ENCODE measurements around the gene SLC39A11.

Gene SLC39A11

GRCh38 chr17:72974605-72975232, 117.8 kb downstream of the SLC39A11 start:
- Histone ChIP-seq H3K27ac (ENCODE audit: low read depth, low read length) (no peak overlapping the region), H3K9ac (ENCODE audit: low read depth, low read length) (no peak overlapping the region), H3K9me3 (ENCODE audit: control insufficient read depth, insufficient read depth, low read length) (no peaks in the 10 kb centered on the region), H3K4me1 (ENCODE audit: control insufficient read depth, insufficient read depth, low read length) (peaks cover 11% of the 10 kb centered on the region; the same call in 1 of the 2 replicates), H3K4me3 (ENCODE audit: low read depth, low read length) (no peak overlapping the region), H3K27me3 (ENCODE audit: control insufficient read depth, insufficient read depth, low read length) (no peaks in the 10 kb centered on the region), H3K36me3 (ENCODE audit: control insufficient read depth, insufficient read depth, low read length) (no peaks in the 10 kb centered on the region)

GRCh38 chr17:72972263-72972951, 120.1 kb downstream of the SLC39A11 start:
- Histone ChIP-seq H3K4me3 (ENCODE audit: low read depth, low read length) (no peak overlapping the region), H3K4me1 (ENCODE audit: control insufficient read depth, insufficient read depth, low read length) (peaks cover 11% of the 10 kb centered on the region; the same call in 1 of the 2 replicates), H3K9ac (ENCODE audit: low read depth, low read length) (no peak overlapping the region), H3K9me3 (ENCODE audit: control insufficient read depth, insufficient read depth, low read length) (no peaks in the 10 kb centered on the region), H3K27me3 (ENCODE audit: control insufficient read depth, insufficient read depth, low read length) (no peaks in the 10 kb centered on the region), H3K27ac (ENCODE audit: low read depth, low read length) (no peak overlapping the region), H3K36me3 (ENCODE audit: control insufficient read depth, insufficient read depth, low read length) (no peaks in the 10 kb centered on the region)

GRCh38 chr17:72971226-72971880, 121.1 kb downstream of the SLC39A11 start:
- Histone ChIP-seq H3K36me3 (ENCODE audit: control insufficient read depth, insufficient read depth, low read length) (no peaks in the 10 kb centered on the region), H3K4me3 (ENCODE audit: low read depth, low read length) (no peak overlapping the region), H3K9ac (ENCODE audit: low read depth, low read length) (no peak overlapping the region), H3K27me3 (ENCODE audit: control insufficient read depth, insufficient read depth, low read length) (no peaks in the 10 kb centered on the region), H3K4me1 (ENCODE audit: control insufficient read depth, insufficient read depth, low read length) (peaks cover 11% of the 10 kb centered on the region; the same call in 1 of the 2 replicates), H3K9me3 (ENCODE audit: control insufficient read depth, insufficient read depth, low read length) (no peaks in the 10 kb centered on the region), H3K27ac (ENCODE audit: low read depth, low read length) (no peak overlapping the region)

- peaks cover 11% of the 10 kb centered on the region; the same call in 1 of the 2 replicates for H3K4me1 ChIP-seq (ENCODE audit: control insufficient read depth, insufficient read depth, low read length)
- H3K4me3 ChIP-seq (ENCODE audit: low read depth, low read length), result no peak overlapping the region
- H3K27me3 ChIP-seq (ENCODE audit: control insufficient read depth, insufficient read depth, low read length), result no peaks in the 10 kb centered on the region
- no peak overlapping the region for H3K9ac ChIP-seq (ENCODE audit: low read depth, low read length)
- H3K9me3 ChIP-seq (ENCODE audit: control insufficient read depth, insufficient read depth, low read length), result no peaks in the 10 kb centered on the region
- H3K27ac ChIP-seq (ENCODE audit: low read depth, low read length), result no peak overlapping the region
- H3K36me3 ChIP-seq (ENCODE audit: control insufficient read depth, insufficient read depth, low read length), result no peaks in the 10 kb centered on the region
These were observed 121.7 kb downstream of the SLC39A11 start for GRCh38 chr17:72970797-72971196.

- H3K9me3 ChIP-seq (ENCODE audit: control insufficient read depth, insufficient read depth, low read length), result no peaks in the 10 kb centered on the region
- H3K9ac ChIP-seq (ENCODE audit: low read depth, low read length), result no peak overlapping the region
- H3K36me3 ChIP-seq (ENCODE audit: control insufficient read depth, insufficient read depth, low read length), result no peaks in the 10 kb centered on the region
- no peaks in the 10 kb centered on the region for H3K27me3 ChIP-seq (ENCODE audit: control insufficient read depth, insufficient read depth, low read length)
- H3K27ac ChIP-seq (ENCODE audit: low read depth, low read length), result no peak overlapping the region
- peaks cover 11% of the 10 kb centered on the region; the same call in 1 of the 2 replicates for H3K4me1 ChIP-seq (ENCODE audit: control insufficient read depth, insufficient read depth, low read length)
- no peak overlapping the region for H3K4me3 ChIP-seq (ENCODE audit: low read depth, low read length)
These were observed 122.2 kb downstream of the SLC39A11 start for GRCh38 chr17:72970246-72970645.

- no peak overlapping the region for H3K9ac ChIP-seq (ENCODE audit: low read depth, low read length)
- H3K27ac ChIP-seq (ENCODE audit: low read depth, low read length), result no peak overlapping the region
- no peak overlapping the region for H3K4me3 ChIP-seq (ENCODE audit: low read depth, low read length)
- peaks cover 11% of the 10 kb centered on the region; the same call in 1 of the 2 replicates for H3K4me1 ChIP-seq (ENCODE audit: control insufficient read depth, insufficient read depth, low read length)
- H3K9me3 ChIP-seq (ENCODE audit: control insufficient read depth, insufficient read depth, low read length), result no peaks in the 10 kb centered on the region
- no peaks in the 10 kb centered on the region for H3K27me3 ChIP-seq (ENCODE audit: control insufficient read depth, insufficient read depth, low read length)
- no peaks in the 10 kb centered on the region for H3K36me3 ChIP-seq (ENCODE audit: control insufficient read depth, insufficient read depth, low read length)
These were observed 123.1 kb downstream of the SLC39A11 start for GRCh38 chr17:72969293-72969906.

- H3K9ac ChIP-seq (ENCODE audit: low read depth, low read length), result no peak overlapping the region
- no peaks in the 10 kb centered on the region for H3K27me3 ChIP-seq (ENCODE audit: control insufficient read depth, insufficient read depth, low read length)
- no peaks in the 10 kb centered on the region for H3K36me3 ChIP-seq (ENCODE audit: control insufficient read depth, insufficient read depth, low read length)
- H3K4me1 ChIP-seq (ENCODE audit: control insufficient read depth, insufficient read depth, low read length), result peaks cover 11% of the 10 kb centered on the region; the same call in 1 of the 2 replicates
- H3K9me3 ChIP-seq (ENCODE audit: control insufficient read depth, insufficient read depth, low read length), result no peaks in the 10 kb centered on the region
- H3K4me3 ChIP-seq (ENCODE audit: low read depth, low read length), result no peak overlapping the region
- H3K27ac ChIP-seq (ENCODE audit: low read depth, low read length), result no peak overlapping the region
These were observed 123.7 kb downstream of the SLC39A11 start for GRCh38 chr17:72968798-72969197.

- H3K9ac ChIP-seq (ENCODE audit: low read depth, low read length), result no peak overlapping the region
- H3K36me3 ChIP-seq (ENCODE audit: control insufficient read depth, insufficient read depth, low read length), result no peaks in the 10 kb centered on the region
- H3K9me3 ChIP-seq (ENCODE audit: control insufficient read depth, insufficient read depth, low read length), result no peaks in the 10 kb centered on the region
- no peaks in the 10 kb centered on the region for H3K27me3 ChIP-seq (ENCODE audit: control insufficient read depth, insufficient read depth, low read length)
- peaks cover 11% of the 10 kb centered on the region; the same call in 1 of the 2 replicates for H3K4me1 ChIP-seq (ENCODE audit: control insufficient read depth, insufficient read depth, low read length)
- H3K27ac ChIP-seq (ENCODE audit: low read depth, low read length), result no peak overlapping the region
- no peak overlapping the region for H3K4me3 ChIP-seq (ENCODE audit: low read depth, low read length)
These were observed 124.4 kb downstream of the SLC39A11 start for GRCh38 chr17:72967977-72968585.

GRCh38 chr17:72967277-72967970, 125.1 kb downstream of the SLC39A11 start:
- H3K9ac ChIP-seq (ENCODE audit: low read depth, low read length), result no peak overlapping the region
- H3K27ac ChIP-seq (ENCODE audit: low read depth, low read length), result no peak overlapping the region
- peaks cover 11% of the 10 kb centered on the region; the same call in 1 of the 2 replicates for H3K4me1 ChIP-seq (ENCODE audit: control insufficient read depth, insufficient read depth, low read length)
- no peaks in the 10 kb centered on the region for H3K36me3 ChIP-seq (ENCODE audit: control insufficient read depth, insufficient read depth, low read length)
- H3K4me3 ChIP-seq (ENCODE audit: low read depth, low read length), result no peak overlapping the region
- H3K9me3 ChIP-seq (ENCODE audit: control insufficient read depth, insufficient read depth, low read length), result no peaks in the 10 kb centered on the region
- H3K27me3 ChIP-seq (ENCODE audit: control insufficient read depth, insufficient read depth, low read length), result no peaks in the 10 kb centered on the region

GRCh38 chr17:72962106-72962505, 130.4 kb downstream of the SLC39A11 start:
- no peaks in the 10 kb centered on the region for H3K4me1 ChIP-seq (ENCODE audit: control insufficient read depth, insufficient read depth, low read length)
- H3K36me3 ChIP-seq (ENCODE audit: control insufficient read depth, insufficient read depth, low read length), result no peaks in the 10 kb centered on the region
- no peak overlapping the region for H3K27ac ChIP-seq (ENCODE audit: low read depth, low read length)
- H3K9me3 ChIP-seq (ENCODE audit: control insufficient read depth, insufficient read depth, low read length), result no peaks in the 10 kb centered on the region
- H3K9ac ChIP-seq (ENCODE audit: low read depth, low read length), result no peak overlapping the region
- H3K4me3 ChIP-seq (ENCODE audit: low read depth, low read length), result no peak overlapping the region
- no peaks in the 10 kb centered on the region for H3K27me3 ChIP-seq (ENCODE audit: control insufficient read depth, insufficient read depth, low read length)

Measured in HUES48 (cell line).